Natural killer cell (primary cell): Measurements from ENCODE around the gene PKP2. TPM values are rescaled to one million over a fixed set of nuclear protein-coding genes. Genes with fewer than 3 reads are reported as not detected.

ENCODE experiments used
- ATAC-seq, 3 donors: fragments of 150-1000 bp in 2 of 3; fragments of 200-7000 bp in 1 of 3; cut with Tn5 transposase; 1 replicate in 1 of 3; 2 replicates in 2 of 3; pipeline ENCODE4 v1.10.0; 2021; ENCODE audit warnings: mild to moderate bottlenecking in 2 of 3, moderate library complexity in 2 of 3
- DNase-seq, 2 donors: peaks; one replicate each; pipeline versions ENCODE4 v3.0.0 to v3.0.0-alpha.2; 2013 to 2021; ENCODE audit warnings: mixed read lengths in 1 of 2
- H3K27ac ChIP-seq: one replicate; pipeline ENCODE4 v1.5.1; 2013; ENCODE audit warnings: mild to moderate bottlenecking, low read length
- H3K27me3 ChIP-seq: one replicate; pipeline ENCODE4 v1.6.1; 2013; ENCODE audit warnings: low read length; ENCODE audit not compliant: control insufficient read depth, insufficient read depth
- H3K36me3 ChIP-seq: one replicate; pipeline ENCODE4 v1.6.1; 2013; ENCODE audit warnings: low read length; ENCODE audit not compliant: control insufficient read depth, insufficient read depth
- H3K4me1 ChIP-seq: one replicate; pipeline ENCODE4 v1.6.1; 2013; ENCODE audit warnings: low read length; ENCODE audit not compliant: control insufficient read depth, insufficient read depth
- H3K4me3 ChIP-seq: one replicate; pipeline ENCODE4 v1.5.1; 2013; ENCODE audit warnings: low read length
- H3K9me3 ChIP-seq: one replicate; pipeline ENCODE4 v1.6.1; 2013; ENCODE audit warnings: low read length; ENCODE audit not compliant: control insufficient read depth, insufficient read depth
- H3K27ac Mint-ChIP-seq, 2 donors: one replicate each; pipeline ENCODE4 v1.8.0; 2022; ENCODE audit warnings: mild to moderate bottlenecking in 2 of 2, mixed read lengths in 2 of 2, moderate library complexity in 1 of 2
- H3K27me3 Mint-ChIP-seq, 2 donors: one replicate each; pipeline ENCODE4 v1.8.0; 2022; ENCODE audit warnings: low read depth in 2 of 2, mixed read lengths in 2 of 2
- H3K36me3 Mint-ChIP-seq: one replicate; pipeline ENCODE4 v1.8.0; 2022; ENCODE audit warnings: mixed read lengths
- H3K4me1 Mint-ChIP-seq, 2 donors: one replicate each; pipeline ENCODE4 v1.8.0; 2022; ENCODE audit warnings: mixed read lengths in 2 of 2
- H3K4me3 Mint-ChIP-seq: one replicate; pipeline ENCODE4 v1.8.0; 2022; ENCODE audit warnings: mild to moderate bottlenecking, moderate library complexity, mixed read lengths
- H3K9me3 Mint-ChIP-seq, 2 donors: one replicate each; pipeline ENCODE4 v1.8.0; 2022; ENCODE audit warnings: mixed read lengths in 2 of 2
- CTCF ChIP-seq: fragments of 200-600 bp; IDR thresholded peaks from one replicate; pipeline ENCODE4 v1.8.0; 2022; ENCODE audit warnings: antibody characterized with exemption
- WGBS: methylation state at CpG from one replicate; pipeline ENCODE4 v1.1.7; 2013; ENCODE audit warnings: missing lambda C conversion rate; ENCODE audit not compliant: insufficient coverage; 5-methylcytosine and 5-hydroxymethylcytosine counted together
- intact Hi-C: fragments of 100-400 bp; cut with micrococcal nuclease; formaldehyde crosslinking; loops from one replicate; pipeline ENCODE4 v1.14.2; 2022
- total RNA-seq, 4 donors: library from RNA; stranded (reverse); fragments of 120-200 nt in 1 of 4; gene quantifications; one replicate each; pipeline versions ENCODE4 v1.2.3 to v1.2.4, GENCODE V29; 2013 to 2022

The PKP2 gene
- total RNA-seq, 3 donors from 2014 or later (not counting 1 experiment from before 2014, with no cell fraction given), result 0.16 to 1.8 (median 0.52) TPM

- no peak overlapping the region for H3K27ac Mint-ChIP-seq
- intact Hi-C loops, result no loop called here
Observed at GRCh38 chr12:32809196-32809595, 87.4 kb downstream of the PKP2 start.

GRCh38 chr12:32804301-32804700 is 92.3 kb downstream of the PKP2 start:
- no peak for TF ChIP-seq CTCF
- Mint-ChIP-seq H3K27ac (no peak overlapping the region), H3K27me3 (no peaks in the 10 kb centered on the region), H3K4me3 (no peak overlapping the region), H3K9me3 (no peaks in the 10 kb centered on the region), H3K4me1 (no peaks in the 10 kb centered on the region), H3K36me3 (no peaks in the 10 kb centered on the region)
- Histone ChIP-seq H3K9me3 (no peaks in the 10 kb centered on the region), H3K27ac (no peak overlapping the region), H3K36me3 (no peaks in the 10 kb centered on the region), H3K27me3 (no peaks in the 10 kb centered on the region), H3K4me1 (no peaks in the 10 kb centered on the region), H3K4me3 (no peak overlapping the region)
- no peak for DNase-seq
- intact Hi-C loops, result no loop called here
- 91% methylated on average over 2 of the region's 3 CpGs for WGBS
- no peak for ATAC-seq

More at GRCh38 chr12:32809196-32809595, 87.4 kb downstream of the PKP2 start:
- Histone ChIP-seq H3K36me3 (no peaks in the 10 kb centered on the region), H3K27ac (no peak overlapping the region), H3K4me3 (no peak overlapping the region), H3K27me3 (no peaks in the 10 kb centered on the region), H3K9me3 (no peaks in the 10 kb centered on the region), H3K4me1 (no peaks in the 10 kb centered on the region)
- H3K9me3 Mint-ChIP-seq, result no peaks in the 10 kb centered on the region
- WGBS, result 88% methylated on average over 1 of the region's 1 CpG
- no peaks in the 10 kb centered on the region for H3K4me1 Mint-ChIP-seq
- TF ChIP-seq CTCF, result no peak
- no peak overlapping the region for H3K4me3 Mint-ChIP-seq
- no peaks in the 10 kb centered on the region for H3K27me3 Mint-ChIP-seq
- no peak for ATAC-seq
- DNase-seq, result no peak
- no peaks in the 10 kb centered on the region for H3K36me3 Mint-ChIP-seq

GRCh38 chr12:32801269-32801980 is 95.2 kb downstream of the PKP2 start:
- Mint-ChIP-seq H3K27me3 (no peaks in the 10 kb centered on the region), H3K27ac (no peak overlapping the region), H3K4me1 (no peaks in the 10 kb centered on the region), H3K36me3 (no peaks in the 10 kb centered on the region), H3K4me3 (no peak overlapping the region), H3K9me3 (peaks cover 0 to 2% of the 10 kb centered on the region in 2 donors)
- Histone ChIP-seq H3K27ac (no peak overlapping the region), H3K9me3 (no peaks in the 10 kb centered on the region), H3K4me3 (no peak overlapping the region), H3K27me3 (no peaks in the 10 kb centered on the region), H3K36me3 (no peaks in the 10 kb centered on the region), H3K4me1 (no peaks in the 10 kb centered on the region)
- TF ChIP-seq CTCF, result no peak
- ATAC-seq (no peak), DNase-seq (no peak)
- intact Hi-C loops, result no loop called here
- 71% methylated on average over 2 of the region's 5 CpGs for WGBS

DNA sequence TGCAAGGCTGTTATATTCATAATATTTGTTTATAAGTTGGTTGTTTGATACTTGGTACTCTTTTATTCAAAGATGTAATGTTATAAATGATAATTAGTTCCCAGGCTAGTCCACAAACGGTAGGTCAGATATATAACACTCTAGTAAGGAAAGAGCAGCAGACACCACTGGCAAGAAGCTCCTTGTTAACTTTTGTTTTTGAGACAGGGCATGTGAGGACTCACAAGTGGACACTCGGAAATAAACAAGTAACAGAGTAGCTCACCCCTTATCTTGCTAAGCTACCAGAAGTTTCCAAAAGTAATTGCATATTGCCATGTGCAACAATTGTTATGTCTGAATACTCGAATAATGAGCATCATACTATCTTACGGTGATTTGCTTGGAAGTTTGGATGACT is 102.3 kb downstream of the PKP2 start:
- WGBS, result 88% methylated on average over 2 of the region's 4 CpGs
- Mint-ChIP-seq H3K36me3 (no peaks in the 10 kb centered on the region), H3K4me1 (no peaks in the 10 kb centered on the region), H3K4me3 (no peak overlapping the region), H3K27me3 (no peaks in the 10 kb centered on the region), H3K27ac (no peak overlapping the region), H3K9me3 (peaks cover 0 to 2% of the 10 kb centered on the region in 2 donors)
- no peak for TF ChIP-seq CTCF
- DNase-seq, result no peak
- no peak for ATAC-seq
- Histone ChIP-seq H3K4me3 (no peak overlapping the region), H3K27me3 (no peaks in the 10 kb centered on the region), H3K27ac (no peak overlapping the region), H3K4me1 (no peaks in the 10 kb centered on the region), H3K36me3 (no peaks in the 10 kb centered on the region), H3K9me3 (no peaks in the 10 kb centered on the region)
- intact Hi-C loops, result no loop called here
